NOMO-1 treated with dmso at 0.1 percent for 144 hours (cell line): ENCODE data around the gene USP21.
"Not testable (repeated sequence)": the region's sequence is repeated elsewhere in the genome, so short reads cannot be mapped to it uniquely, and the experiment has no call there.

Experiments
- DNase-seq: peaks from one replicate; lab custom pipeline; 2025; ENCODE audit not compliant: unreplicated experiment; lab: John Stamatoyannopoulos, UW

Gene USP21

DNA sequence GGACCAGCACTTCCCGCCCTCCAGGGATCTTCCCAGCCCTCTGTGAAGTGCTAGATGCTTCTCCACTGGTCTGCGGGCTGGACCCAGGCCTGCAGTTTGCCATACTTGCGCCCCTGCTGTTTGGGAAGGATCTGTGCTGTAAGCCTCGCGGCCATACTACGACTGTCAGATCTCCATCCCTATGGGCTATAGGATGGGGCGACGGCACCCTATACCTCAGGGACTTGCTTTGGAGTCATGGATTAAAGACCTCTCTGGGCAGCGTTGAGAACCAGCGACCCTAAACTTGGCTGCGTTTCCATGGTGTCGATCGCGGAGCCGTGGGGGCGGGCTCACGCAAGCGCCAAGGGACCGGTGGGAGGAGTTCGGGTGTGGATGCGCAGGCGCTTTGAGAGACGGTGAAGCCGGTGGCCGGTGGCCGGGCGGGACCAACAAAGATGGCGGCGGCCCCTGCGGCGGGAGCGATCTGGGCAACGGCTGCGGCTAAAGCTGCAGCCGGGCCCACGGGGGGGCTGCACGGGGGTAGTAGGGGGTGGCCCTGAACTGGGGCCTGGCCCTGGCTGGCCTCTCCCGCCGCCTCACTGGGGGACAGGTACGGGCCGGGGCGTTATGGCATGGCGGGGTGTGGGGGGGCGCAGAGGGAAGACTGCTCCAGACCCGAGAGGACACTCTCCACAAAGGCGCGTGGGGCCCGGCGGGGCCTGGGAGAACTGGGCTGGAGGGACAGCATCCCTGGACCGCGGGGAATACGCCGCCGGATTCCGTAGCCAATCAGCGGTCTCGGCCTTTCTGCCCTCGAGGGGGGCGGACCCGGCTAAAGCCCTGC is at the start of gene USP21:
Gene USP21, plus strand, starts transcription at position 414 of the 826 bp plus-strand sequence. CDS start 1,141 bp downstream, outside the sequence.
- peak; percentile 84 for DNase-seq

- DNase-seq: no peak
Observed at GRCh38 chr1:161111117-161111516, 48.2 kb upstream of the USP21 start.

DNA sequence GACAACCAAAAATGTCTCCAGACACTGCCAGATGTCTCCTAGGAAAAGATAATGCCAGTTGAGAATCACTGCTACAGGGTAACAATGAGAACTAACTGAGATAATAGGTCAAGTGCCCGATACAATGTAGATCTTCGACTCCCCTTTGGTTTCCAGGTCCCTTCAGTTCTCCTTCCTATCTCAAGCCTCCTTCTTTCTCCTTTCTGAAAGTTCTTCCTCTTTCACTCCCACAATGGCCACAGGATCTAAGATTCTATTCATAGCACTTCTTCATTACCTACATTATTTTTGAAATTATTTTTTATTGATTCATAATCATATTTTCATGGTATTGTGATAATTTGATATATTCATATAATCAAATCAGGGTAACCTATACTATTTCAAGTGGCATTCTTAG is 47.8 kb upstream of the USP21 start:
- DNase-seq: no peak

DNA sequence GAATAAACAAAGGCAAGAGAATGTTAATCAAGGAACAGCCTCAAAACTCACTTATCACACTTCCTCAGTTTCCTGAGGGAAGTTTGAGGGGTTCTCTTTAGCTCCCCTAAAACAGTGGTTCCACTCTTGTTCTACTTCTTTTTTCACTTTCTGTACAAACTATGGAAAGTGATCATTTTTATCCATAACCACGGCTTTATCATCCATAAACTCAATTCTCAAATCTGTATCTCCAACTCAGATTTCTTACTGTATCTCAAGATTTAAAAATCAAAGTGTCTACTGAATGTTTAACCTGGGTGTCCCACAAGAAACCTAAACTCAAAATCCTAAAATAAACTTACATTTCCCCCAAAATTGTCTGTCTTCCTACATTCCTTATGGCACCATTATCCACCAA is 45.4 kb upstream of the USP21 start:
- DNase-seq: no peak

DNA sequence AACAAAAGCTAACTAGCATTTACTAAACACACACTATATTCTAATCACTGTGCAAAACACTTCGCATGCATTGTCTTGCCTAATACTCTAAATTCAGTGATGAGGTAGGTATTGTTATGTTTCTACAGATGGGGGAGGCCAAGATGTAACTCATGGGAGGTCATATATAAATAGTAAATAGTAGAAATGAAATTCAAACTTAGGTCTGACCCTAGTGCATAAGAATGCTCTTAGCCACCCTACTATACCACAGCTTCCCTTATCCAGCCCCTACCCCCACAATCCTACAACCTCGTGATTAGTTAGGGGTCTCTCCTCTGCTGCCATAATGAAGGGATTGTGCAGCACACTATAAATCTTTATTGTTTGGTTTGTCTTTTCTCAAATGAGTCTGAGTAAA is 44.7 kb upstream of the USP21 start:
- DNase-seq: no peak

GRCh38 chr1:161115132-161115711 is 44.1 kb upstream of the USP21 start:
- DNase-seq: no peak

GRCh38 chr1:161115961-161116360 is 43.3 kb upstream of the USP21 start:
- not testable (repeated sequence) for DNase-seq

DNA sequence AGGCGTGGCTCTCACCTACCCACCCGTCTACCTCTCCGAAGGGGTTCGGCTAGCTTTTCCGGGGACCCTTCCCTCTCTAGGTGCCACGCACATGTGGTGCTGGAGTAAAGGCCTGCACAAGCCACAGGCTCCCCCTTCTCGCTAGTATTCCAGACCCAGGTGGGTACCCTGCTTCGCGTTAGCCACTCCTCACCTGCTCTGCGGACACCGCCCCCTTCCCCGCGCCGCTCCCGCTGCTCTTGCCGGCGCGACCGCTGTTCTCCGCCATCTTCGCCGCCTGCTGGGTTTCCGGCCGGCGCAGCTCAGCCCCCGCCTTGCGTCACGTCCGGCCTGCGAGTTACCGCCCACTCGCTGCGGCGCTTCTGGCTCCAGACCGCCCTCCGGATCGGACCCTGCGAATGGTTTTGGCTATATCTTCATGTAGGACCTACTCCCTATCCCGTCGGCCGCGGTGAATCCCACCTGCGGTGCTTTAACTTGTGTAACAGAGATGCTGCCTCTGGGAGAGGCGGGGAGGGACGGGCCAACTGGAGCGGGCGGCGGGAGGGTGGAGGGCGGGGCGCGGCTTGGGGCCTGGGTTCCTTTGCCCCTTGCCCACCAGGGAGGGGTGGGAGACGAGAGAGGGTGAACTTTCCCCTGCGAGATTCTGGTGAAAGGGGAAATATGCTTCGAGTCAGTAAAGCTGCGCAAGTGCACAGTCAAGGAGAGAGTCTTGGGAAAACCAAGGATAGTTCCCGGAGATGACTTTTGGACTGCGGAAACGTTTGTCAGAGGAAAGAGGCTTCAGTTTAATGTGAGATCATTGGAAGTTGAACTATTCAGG is 41.3 kb upstream of the USP21 start, which contains the start of the genes NIT1 and PFDN2:
Gene NIT1, plus strand, starts transcription at position 347 of the 823 bp plus-strand sequence. Its CDS starts 72 bp downstream, at position 419.
Gene PFDN2, minus strand, starts transcription at position 279 of the 823 bp plus-strand sequence. Its CDS starts 11 bp downstream, at position 268.
- peak; percentile 80 for DNase-seq

GRCh38 chr1:161119092-161119903 is 40.0 kb upstream of the USP21 start:
- peak; percentile 9 for DNase-seq

DNA sequence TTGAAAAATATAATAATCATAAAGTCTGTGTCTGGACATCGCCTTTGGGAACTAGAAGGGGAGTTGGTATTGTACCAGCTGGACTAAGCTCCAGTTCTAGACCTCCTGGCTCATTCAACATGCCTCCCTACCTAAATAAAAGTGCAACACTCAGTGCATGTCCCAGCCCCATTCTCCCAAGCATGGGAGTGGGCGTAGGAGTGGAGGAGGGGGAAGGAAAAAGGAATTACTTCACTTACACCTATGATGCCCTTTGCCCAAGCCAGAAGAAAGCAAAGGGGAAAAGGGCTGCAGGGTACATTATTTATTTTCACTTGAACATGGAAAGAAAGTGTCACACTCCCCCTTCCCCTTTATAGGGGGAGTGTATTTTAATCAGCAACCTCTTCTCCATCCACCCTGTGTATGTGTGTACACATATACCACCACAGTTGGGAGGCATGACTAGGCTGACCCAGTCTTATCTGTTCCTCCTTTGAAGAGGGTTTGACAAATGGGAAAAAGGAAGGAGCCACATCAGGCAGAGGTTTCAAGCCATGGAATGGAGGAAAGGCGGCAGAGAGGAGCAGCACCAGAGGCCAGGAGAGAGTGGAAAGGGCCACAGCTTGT is 38.2 kb upstream of the USP21 start:
- no peak for DNase-seq

GRCh38 chr1:161121834-161122233 is 37.5 kb upstream of the USP21 start:
- DNase-seq: peak; percentile 36

DNA sequence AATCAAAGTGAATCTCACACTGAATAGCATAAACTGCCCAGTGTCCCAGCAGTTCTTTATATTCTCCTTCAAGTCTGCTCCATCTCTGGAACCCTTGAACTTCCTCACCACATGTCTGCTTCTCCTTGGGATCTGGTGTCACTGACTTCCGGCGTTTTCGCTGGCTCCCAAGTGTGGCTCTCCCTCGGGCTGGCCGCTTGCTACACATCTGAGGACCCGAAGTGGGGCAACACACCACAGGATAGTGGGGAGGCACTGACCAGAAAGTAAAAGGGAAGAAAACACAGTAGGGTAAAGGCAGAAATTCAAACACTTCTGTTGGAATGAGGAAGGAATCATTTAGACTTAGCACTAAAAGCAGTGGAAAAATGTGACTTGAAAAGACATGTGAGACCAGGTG is 36.3 kb upstream of the USP21 start:
- no peak for DNase-seq

GRCh38 chr1:161127649-161128048 is 31.7 kb upstream of the USP21 start:
- DNase-seq: no peak

GRCh38 chr1:161128591-161129420 is 30.5 kb upstream of the USP21 start:
- no peak for DNase-seq

GRCh38 chr1:161130266-161130665 is 29.0 kb upstream of the USP21 start:
- DNase-seq: no peak

DNA sequence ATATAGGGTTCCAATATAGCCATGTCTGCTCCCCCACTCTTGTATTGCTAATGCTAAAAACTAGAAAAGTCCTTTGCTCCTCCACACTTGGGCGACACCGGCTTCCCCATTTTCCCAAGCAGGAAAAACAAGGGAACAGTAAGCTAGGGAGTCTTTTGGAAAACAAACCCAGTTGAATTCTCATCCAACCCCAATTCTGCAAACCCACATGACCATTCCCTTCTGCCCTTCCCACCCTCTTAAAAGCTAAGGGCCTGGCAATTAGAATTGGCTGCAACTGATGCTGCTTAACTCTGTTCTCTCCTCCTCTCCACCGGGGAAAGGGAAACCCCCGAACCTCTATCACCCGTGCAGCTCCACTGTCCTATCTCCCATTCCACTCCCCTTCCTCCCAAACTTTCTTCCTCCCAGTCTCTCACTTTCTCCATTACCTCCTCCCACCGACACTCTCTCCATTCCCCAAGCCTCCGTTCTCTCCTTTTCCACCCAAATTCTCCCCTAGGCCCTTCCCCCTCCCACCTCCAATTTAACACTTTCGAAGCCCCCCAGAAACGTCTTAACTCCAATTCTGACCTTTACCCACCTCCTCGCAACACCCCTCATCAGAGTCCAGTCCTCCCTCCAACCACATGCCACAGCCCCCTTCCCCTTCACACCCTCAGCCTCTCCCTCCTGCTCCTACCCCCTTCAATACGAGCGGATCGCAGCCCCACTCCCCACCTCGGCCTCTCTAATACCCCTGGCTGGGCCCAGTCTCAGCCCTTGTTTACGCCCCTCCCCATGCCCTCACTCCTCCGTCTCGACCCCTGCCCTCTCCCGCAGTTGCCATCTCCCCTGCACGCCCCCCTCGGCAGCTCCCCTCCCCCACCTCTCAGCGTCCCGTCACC is 27.5 kb upstream of the USP21 start:
- no peak for DNase-seq

GRCh38 chr1:161132410-161133219 is 26.7 kb upstream of the USP21 start, which contains the start of gene DEDD:
Gene DEDD (minus strand): TSS chr1:161132667. CDS start chr1:161124462, 8,205 bp downstream.
- peak; percentile 96 for DNase-seq
